Measurements from ENCODE around the gene TFEB. TPM values are rescaled to one million over a fixed set of nuclear protein-coding genes. Genes with fewer than 3 reads are reported as not detected.

The TFEB gene
- total and polyA plus RNA-seq, 2 of the 8 experiments (the other 6 are each of a cell fraction or from before 2014, with no cell fraction given): 2.3 to 6.7 TPM

- TF ChIP-seq SAP30 (IDR thresholded peaks at IDR 0.05; ENCODE audit: insufficient read depth, insufficient replicate concordance, low read length): no peak
These were observed 45.4 kb upstream of the TFEB start, which contains the start of gene PRICKLE4 (continued) for GRCh38 chr6:41780551-41781365.
